Measurements from ENCODE around the gene ITGB8. TPM values are rescaled to one million over a fixed set of nuclear protein-coding genes. Genes with fewer than 3 reads are reported as not detected.

ITGB8 gene
- total RNA-seq, 4 donors from 2014 or later: 30.7 to 65.5 (median 57.5) TPM

DNA sequence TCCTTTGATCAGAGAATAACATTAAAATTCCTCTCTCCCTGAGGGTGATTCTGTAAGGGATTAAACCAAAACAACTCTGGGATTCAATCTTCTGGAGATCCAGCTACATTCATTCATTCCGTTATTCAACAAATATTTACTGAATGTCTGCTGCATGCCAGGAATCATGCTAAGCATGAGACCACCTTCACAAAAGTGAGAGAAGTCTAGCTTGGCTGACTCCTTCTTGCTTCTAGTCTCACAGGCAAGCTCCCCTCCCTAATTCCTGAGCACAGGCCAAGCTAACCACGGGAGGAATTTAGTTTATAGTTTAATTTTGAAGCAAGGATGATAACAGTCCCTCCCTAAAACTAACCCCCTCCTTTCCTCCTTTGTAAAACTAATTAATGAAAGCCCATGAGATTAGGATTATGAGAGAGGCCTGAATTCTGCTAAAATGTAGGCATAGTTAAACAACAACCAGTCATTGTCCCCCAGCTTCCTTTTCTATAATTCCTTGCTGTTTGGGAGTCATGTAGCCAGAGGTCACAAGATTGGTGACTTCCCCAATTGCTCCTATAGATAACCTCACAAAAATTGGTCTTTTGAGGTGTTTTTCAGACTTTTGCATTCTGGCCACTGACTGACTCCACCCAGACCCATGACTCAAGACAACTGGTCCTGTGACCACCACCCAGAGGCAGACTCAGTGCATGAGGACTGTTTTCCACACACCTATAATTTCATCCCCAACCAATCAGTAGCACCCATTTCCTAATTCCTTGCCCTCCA, 113.5 kb downstream of the ITGB8 start:
- no peak for DNase-seq (ENCODE audit: low spot score in 2 of 2)
- Histone ChIP-seq H3K4me3 (no peak overlapping the region), H3K27ac (no peak overlapping the region), H3K36me3 (no peaks in the 10 kb centered on the region), H3K9me3 (no peaks in the 10 kb centered on the region), H3K27me3 (peaks cover 2% of the 10 kb centered on the region), H3K4me1 (peaks cover 4% of the 10 kb centered on the region)
- no peak for TF ChIP-seq EP300 (IDR thresholded peaks at IDR 0.05)
- no peak for TF ChIP-seq POLR2AphosphoS5 (IDR thresholded peaks at IDR 0.05)
- TF ChIP-seq, protein P1, sequence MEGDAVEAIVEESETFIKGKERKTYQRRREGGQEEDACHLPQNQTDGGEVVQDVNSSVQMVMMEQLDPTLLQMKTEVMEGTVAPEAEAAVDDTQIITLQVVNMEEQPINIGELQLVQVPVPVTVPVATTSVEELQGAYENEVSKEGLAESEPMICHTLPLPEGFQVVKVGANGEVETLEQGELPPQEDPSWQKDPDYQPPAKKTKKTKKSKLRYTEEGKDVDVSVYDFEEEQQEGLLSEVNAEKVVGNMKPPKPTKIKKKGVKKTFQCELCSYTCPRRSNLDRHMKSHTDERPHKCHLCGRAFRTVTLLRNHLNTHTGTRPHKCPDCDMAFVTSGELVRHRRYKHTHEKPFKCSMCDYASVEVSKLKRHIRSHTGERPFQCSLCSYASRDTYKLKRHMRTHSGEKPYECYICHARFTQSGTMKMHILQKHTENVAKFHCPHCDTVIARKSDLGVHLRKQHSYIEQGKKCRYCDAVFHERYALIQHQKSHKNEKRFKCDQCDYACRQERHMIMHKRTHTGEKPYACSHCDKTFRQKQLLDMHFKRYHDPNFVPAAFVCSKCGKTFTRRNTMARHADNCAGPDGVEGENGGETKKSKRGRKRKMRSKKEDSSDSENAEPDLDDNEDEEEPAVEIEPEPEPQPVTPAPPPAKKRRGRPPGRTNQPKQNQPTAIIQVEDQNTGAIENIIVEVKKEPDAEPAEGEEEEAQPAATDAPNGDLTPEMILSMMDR (IDR thresholded peaks at IDR 0.05): no peak
- 59% methylated on average over 2 of the region's 2 CpGs for WGBS

DNA sequence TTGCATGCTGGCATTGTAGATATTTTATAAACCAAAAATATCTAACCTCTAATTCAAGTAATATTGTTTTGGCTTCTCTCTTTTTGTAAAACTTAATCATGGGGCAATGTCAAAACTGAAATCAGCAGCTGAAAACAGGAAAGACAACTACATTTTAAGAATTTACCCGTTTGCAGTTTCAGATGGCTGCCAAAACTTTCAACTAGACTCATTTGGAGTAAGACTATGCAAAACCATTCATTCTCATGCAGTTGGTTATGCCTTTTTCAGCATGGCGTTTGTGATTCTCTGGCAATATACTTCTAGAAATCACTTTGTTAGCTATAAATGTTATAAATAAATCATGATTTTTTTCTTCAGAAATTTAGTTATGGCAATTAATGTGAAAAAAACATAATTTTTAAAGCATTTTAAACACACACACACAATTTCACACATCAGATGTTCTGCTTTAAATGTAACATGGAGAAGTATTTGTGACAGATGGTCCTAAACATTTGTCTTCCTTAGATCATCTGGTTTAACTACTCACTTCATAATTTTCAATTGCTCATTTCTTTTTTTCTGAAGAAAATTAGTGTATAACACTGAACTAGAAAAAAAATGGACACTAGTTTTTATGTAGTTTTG, 116.4 kb downstream of the ITGB8 start:
- H3K36me3 ChIP-seq: no peaks in the 10 kb centered on the region
- TF ChIP-seq POLR2A (IDR thresholded peaks at IDR 0.05) (no peak), POLR2AphosphoS5 (IDR thresholded peaks at IDR 0.05) (no peak), EP300 (IDR thresholded peaks at IDR 0.05) (no peak)
- TF ChIP-seq, protein P1 (IDR thresholded peaks at IDR 0.05): no peak
- H3K4me3 ChIP-seq: no peak overlapping the region
- no peak overlapping the region for H3K27ac ChIP-seq
- no peaks in the 10 kb centered on the region for H3K9me3 ChIP-seq
- no peaks in the 10 kb centered on the region for H3K27me3 ChIP-seq
- H3K4me1 ChIP-seq: peaks cover 3% of the 10 kb centered on the region
- 36% methylated on average over 2 of the region's 2 CpGs for WGBS
- DNase-seq (ENCODE audit: low spot score in 2 of 2): no peak

DNA sequence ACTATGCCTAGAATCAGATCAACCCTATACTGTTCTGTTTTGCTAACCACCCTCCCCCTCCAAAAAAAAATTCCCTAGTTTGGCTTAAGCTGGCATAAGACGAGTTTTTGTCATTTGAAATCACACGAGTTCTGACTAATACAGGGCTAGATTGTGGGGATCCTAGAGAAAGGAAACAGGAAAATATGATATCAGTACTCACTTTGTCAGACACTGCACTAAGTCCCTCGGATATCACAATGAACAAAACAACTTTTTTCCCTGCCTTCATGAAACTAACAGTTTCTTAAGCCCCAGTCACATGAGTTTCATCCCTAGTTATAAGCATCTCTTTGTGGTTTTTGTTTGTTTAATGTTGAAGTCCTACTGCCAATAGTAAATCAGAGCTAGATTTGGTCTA, 118.5 kb downstream of the ITGB8 start:
- Histone ChIP-seq H3K4me1 (no peaks in the 10 kb centered on the region), H3K9me3 (no peaks in the 10 kb centered on the region), H3K27ac (no peak overlapping the region), H3K4me3 (no peak overlapping the region), H3K36me3 (no peaks in the 10 kb centered on the region), H3K27me3 (no peaks in the 10 kb centered on the region)
- no peak for DNase-seq (ENCODE audit: low spot score in 2 of 2)
- TF ChIP-seq, protein P1 (IDR thresholded peaks at IDR 0.05): no peak
- TF ChIP-seq POLR2A (IDR thresholded peaks at IDR 0.05) (no peak), POLR2AphosphoS5 (IDR thresholded peaks at IDR 0.05) (no peak), EP300 (IDR thresholded peaks at IDR 0.05) (no peak)
- WGBS: 66% methylated on average over 3 of the region's 3 CpGs

DNA sequence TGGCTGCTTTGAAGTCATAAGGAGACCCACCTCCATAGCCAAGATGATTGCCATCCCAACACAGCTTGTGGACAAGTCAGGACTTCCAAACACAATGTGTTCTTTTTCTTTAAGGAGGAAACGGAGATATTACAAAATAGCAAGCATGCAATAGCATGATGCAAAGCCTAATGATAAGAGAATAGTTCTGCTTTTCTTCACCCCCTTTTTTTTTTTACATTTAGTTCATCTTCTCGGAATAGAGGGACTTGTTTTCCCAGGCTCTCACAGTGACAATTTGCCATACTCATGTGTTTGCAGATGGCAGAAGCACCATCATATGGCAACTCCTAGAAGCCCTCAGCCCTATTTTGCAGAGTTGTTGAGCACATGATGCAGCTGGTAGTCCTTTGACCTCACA, 119.8 kb downstream of the ITGB8 start:
- no peak for DNase-seq (ENCODE audit: low spot score in 2 of 2)
- 85% methylated on average over 2 of the region's 2 CpGs for WGBS

DNA sequence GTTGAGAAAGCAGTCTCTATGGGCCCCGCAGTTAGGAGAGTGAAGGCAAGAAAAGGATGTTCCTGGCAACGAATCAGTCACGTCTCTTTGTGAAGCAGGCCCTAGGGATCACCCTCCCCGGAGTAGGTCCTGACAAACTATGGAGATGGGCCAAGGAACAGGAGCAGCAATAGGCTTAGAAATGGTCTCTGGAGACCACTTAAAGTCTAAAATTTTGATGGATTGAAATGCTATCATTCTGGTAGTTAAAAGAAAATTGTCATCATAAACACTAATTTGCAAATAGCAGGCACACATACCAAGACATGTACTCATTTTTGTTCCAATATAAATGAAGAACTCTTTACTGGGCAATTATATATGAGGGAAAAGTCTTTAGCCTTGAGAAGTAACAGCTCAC, 123.5 kb downstream of the ITGB8 start:
- H3K9me3 ChIP-seq: no peaks in the 10 kb centered on the region
- H3K27me3 ChIP-seq: no peaks in the 10 kb centered on the region
- H3K4me3 ChIP-seq: no peak overlapping the region
- TF ChIP-seq, protein P1 (IDR thresholded peaks at IDR 0.05): no peak
- TF ChIP-seq POLR2AphosphoS5 (IDR thresholded peaks at IDR 0.05): no peak
- no peak for TF ChIP-seq POLR2A (IDR thresholded peaks at IDR 0.05)
- no peak for TF ChIP-seq EP300 (IDR thresholded peaks at IDR 0.05)
- H3K4me1 ChIP-seq: no peaks in the 10 kb centered on the region
- H3K27ac ChIP-seq: no peak overlapping the region
- no peak for DNase-seq (ENCODE audit: low spot score in 2 of 2)
- 75% methylated on average over 4 of the region's 4 CpGs for WGBS
- H3K36me3 ChIP-seq: no peaks in the 10 kb centered on the region

More for the DNA sequence above, 119.8 kb downstream of the ITGB8 start:
- H3K27ac ChIP-seq: no peak overlapping the region
- TF ChIP-seq POLR2A (IDR thresholded peaks at IDR 0.05): no peak
- TF ChIP-seq POLR2AphosphoS5 (IDR thresholded peaks at IDR 0.05): no peak
- no peak for TF ChIP-seq EP300 (IDR thresholded peaks at IDR 0.05)
- TF ChIP-seq, protein P1 (IDR thresholded peaks at IDR 0.05): no peak
- H3K36me3 ChIP-seq: no peaks in the 10 kb centered on the region
- no peaks in the 10 kb centered on the region for H3K4me1 ChIP-seq
- H3K9me3 ChIP-seq: no peaks in the 10 kb centered on the region
- no peak overlapping the region for H3K4me3 ChIP-seq
- no peaks in the 10 kb centered on the region for H3K27me3 ChIP-seq

Measured in suprapubic skin (tissue), 4 donors.